H9 (cell line): ENCODE measurements around the gene SLC16A4. TPM values are rescaled to one million over a fixed set of nuclear protein-coding genes. Genes with fewer than 3 reads are reported as not detected.

Source experiments
- DNase-seq: peaks from one replicate; pipeline ENCODE4 v3.0.0-alpha.2; 2017
- H2AFZ ChIP-seq: one replicate; pipeline ENCODE4 v1.6.1; 2013; ENCODE audit warnings: mild to moderate bottlenecking, low read length, control low read depth, moderate library complexity
- H2AK5ac ChIP-seq: 2 replicates; pipeline ENCODE4 v1.6.1; 2013; ENCODE audit warnings: low read length, control low read depth, mixed read lengths; ENCODE audit not compliant: insufficient read length
- H2BK120ac ChIP-seq: one replicate; pipeline ENCODE4 v1.6.1; 2013; ENCODE audit warnings: low read depth, mild to moderate bottlenecking, low read length, control low read depth, inconsistent platforms; ENCODE audit not compliant: poor library complexity, severe bottlenecking
- H2BK12ac ChIP-seq: 2 replicates; pipeline ENCODE4 v1.6.1; 2013; ENCODE audit warnings: low read length, control low read depth, mixed read lengths, low read depth; ENCODE audit not compliant: insufficient read length
- H2BK15ac ChIP-seq: 2 replicates; pipeline ENCODE4 v1.6.1; 2013; ENCODE audit warnings: low read depth, low read length, control low read depth
- H2BK20ac ChIP-seq: one replicate; pipeline ENCODE4 v1.6.1; 2013; ENCODE audit warnings: low read depth, mild to moderate bottlenecking, low read length, control low read depth, inconsistent platforms; ENCODE audit not compliant: poor library complexity, severe bottlenecking
- H2BK5ac ChIP-seq: 2 replicates; pipeline ENCODE4 v1.6.1; 2013; ENCODE audit warnings: low read length, control low read depth, mixed read lengths; ENCODE audit not compliant: insufficient read length
- H3K14ac ChIP-seq: 2 replicates; pipeline ENCODE4 v1.6.1; 2013; ENCODE audit warnings: low read length, control low read depth; ENCODE audit not compliant: insufficient read depth
- H3K18ac ChIP-seq: 2 replicates; pipeline ENCODE4 v1.6.1; 2013; ENCODE audit warnings: low read depth, mild to moderate bottlenecking, mixed read lengths, low read length, control low read depth; ENCODE audit not compliant: insufficient read length
- H3K23ac ChIP-seq: 2 replicates; pipeline ENCODE4 v1.6.1; 2013; ENCODE audit warnings: low read length, control low read depth, mixed read lengths, low read depth; ENCODE audit not compliant: insufficient read length
- H3K23me2 ChIP-seq: 2 replicates; pipeline ENCODE4 v1.6.1; 2013; ENCODE audit warnings: low read depth, mild to moderate bottlenecking, mixed read lengths, low read length, control low read depth; ENCODE audit not compliant: insufficient read length, poor library complexity, severe bottlenecking
- H3K27ac ChIP-seq: 2 replicates; pipeline ENCODE4 v1.5.1; 2013; ENCODE audit warnings: low read length, control low read depth, mixed read lengths, low read depth; ENCODE audit not compliant: insufficient read length
- H3K27me3 ChIP-seq: 2 replicates; pipeline ENCODE4 v1.6.1; 2013; ENCODE audit warnings: low read length, control low read depth, inconsistent platforms; ENCODE audit not compliant: insufficient read depth
- H3K4ac ChIP-seq: 2 replicates; pipeline ENCODE4 v1.6.1; 2013; ENCODE audit warnings: low read depth, mild to moderate bottlenecking, control low read depth, inconsistent platforms, low read length, moderate library complexity
- H3K4me1 ChIP-seq: 2 replicates; pipeline ENCODE4 v1.6.1; 2013; ENCODE audit warnings: low read length, control low read depth, inconsistent platforms; ENCODE audit not compliant: insufficient read depth
- H3K4me2 ChIP-seq: 2 replicates; pipeline ENCODE4 v1.6.1; 2013; ENCODE audit warnings: low read length, control low read depth, mixed read lengths; ENCODE audit not compliant: insufficient read length, insufficient read depth
- H3K56ac ChIP-seq: 2 replicates; pipeline ENCODE4 v1.6.1; 2013; ENCODE audit warnings: low read depth, mild to moderate bottlenecking, mixed read lengths, low read length, control low read depth; ENCODE audit not compliant: insufficient read length
- H3K79me1 ChIP-seq: 2 replicates; pipeline ENCODE4 v1.6.1; 2013; ENCODE audit warnings: low read depth, mild to moderate bottlenecking, moderate library complexity, low read length, control low read depth, inconsistent platforms; ENCODE audit not compliant: insufficient read depth, poor library complexity, severe bottlenecking
- H3K79me2 ChIP-seq: 2 replicates; pipeline ENCODE4 v1.6.1; 2013; ENCODE audit warnings: low read length, control low read depth, inconsistent platforms; ENCODE audit not compliant: insufficient read depth
- H3K9ac ChIP-seq: 2 replicates; pipeline ENCODE4 v1.6.1; 2013; ENCODE audit warnings: low read length, control low read depth, mixed read lengths; ENCODE audit not compliant: insufficient read length; ENCODE audit errors: extremely low read depth
- H3K9me3 ChIP-seq: one replicate; pipeline ENCODE4 v1.6.1; 2013; ENCODE audit warnings: low read depth, low read length, inconsistent platforms; ENCODE audit not compliant: control insufficient read depth
- H3T11ph ChIP-seq: one replicate; pipeline ENCODE4 v1.6.1; 2013; ENCODE audit warnings: mild to moderate bottlenecking, low read length, control low read depth, inconsistent platforms
- H4K20me1 ChIP-seq: one replicate; pipeline ENCODE4 v1.6.1; 2013; ENCODE audit not compliant: control insufficient read depth, insufficient read length, insufficient read depth
- H4K5ac ChIP-seq: 2 replicates; pipeline ENCODE4 v1.6.1; 2013; ENCODE audit warnings: low read depth, mild to moderate bottlenecking, mixed read lengths, low read length, control low read depth; ENCODE audit not compliant: insufficient read length
- H4K8ac ChIP-seq: replicated peaks from 2 replicates; pipeline ENCODE4 v1.6.1; 2013; ENCODE audit warnings: low read length, control low read depth, mixed read lengths, low read depth; ENCODE audit not compliant: insufficient read length
- H4K91ac ChIP-seq: 2 replicates; pipeline ENCODE4 v1.6.1; 2013; ENCODE audit warnings: low read depth, mild to moderate bottlenecking, moderate library complexity, mixed read lengths, low read length, control low read depth; ENCODE audit not compliant: insufficient read length
- H3K27ac Mint-ChIP-seq, 3 experiments: 2 replicates in 2 of 3; 3 replicates in 1 of 3; pipeline ENCODE4 v1.8.0; 2020 to 2021; ENCODE audit warnings: mixed read lengths in 3 of 3, mild to moderate bottlenecking in 1 of 3, moderate library complexity in 1 of 3
- H3K27me3 Mint-ChIP-seq: 2 replicates; pipeline ENCODE4 v1.8.0; 2021; ENCODE audit warnings: low read depth, mild to moderate bottlenecking, moderate library complexity, mixed read lengths
- H3K36me3 Mint-ChIP-seq, 3 experiments: 2 replicates in 2 of 3; 3 replicates in 1 of 3; pipeline ENCODE4 v1.8.0; 2020 to 2021; ENCODE audit warnings: low read depth in 3 of 3, mixed read lengths in 3 of 3; ENCODE audit not compliant: insufficient read depth in 1 of 3
- H3K4me1 Mint-ChIP-seq, 2 experiments: 2 replicates each; pipeline ENCODE4 v1.8.0; 2020; ENCODE audit warnings: mixed read lengths in 2 of 2
- H3K4me3 Mint-ChIP-seq, 2 experiments: 2 replicates in 1 of 2; 3 replicates in 1 of 2; pipeline ENCODE4 v1.8.0; 2020 to 2021; ENCODE audit warnings: mild to moderate bottlenecking in 2 of 2, mixed read lengths in 2 of 2, moderate library complexity in 1 of 2
- H3K9me3 Mint-ChIP-seq, 2 experiments: 2 replicates in 1 of 2; 3 replicates in 1 of 2; pipeline ENCODE4 v1.8.0; 2020; ENCODE audit warnings: mild to moderate bottlenecking in 2 of 2, mixed read lengths in 2 of 2, moderate library complexity in 1 of 2
- WGBS: extraction: QIAGEN DNeasy Blood & Tissue Kit; methylation state at CpG from one replicate; pipeline ENCODE4 v1.1.7; 2013; ENCODE audit warnings: missing lambda C conversion rate, low lambda C conversion rate, mixed read lengths; ENCODE audit not compliant: insufficient read length; ENCODE audit errors: extremely low coverage; 5-methylcytosine and 5-hydroxymethylcytosine counted together
- total RNA-seq: library from RNA; stranded (reverse); gene quantifications from 2 replicates; pipeline ENCODE4 v1.2.1, GENCODE V29; 2021
- TF ChIP-seq, protein P1 (sequence below): fragments of 200-600 bp; sonication (generic); conservative IDR thresholded peaks from 3 replicates; pipeline ENCODE4 v1.8.0; 2021; ENCODE audit warnings: antibody characterized with exemption, mild to moderate bottlenecking

The SLC16A4 gene
- total RNA-seq, 1 experiment from 2014 or later: 0.17 TPM

DNA sequence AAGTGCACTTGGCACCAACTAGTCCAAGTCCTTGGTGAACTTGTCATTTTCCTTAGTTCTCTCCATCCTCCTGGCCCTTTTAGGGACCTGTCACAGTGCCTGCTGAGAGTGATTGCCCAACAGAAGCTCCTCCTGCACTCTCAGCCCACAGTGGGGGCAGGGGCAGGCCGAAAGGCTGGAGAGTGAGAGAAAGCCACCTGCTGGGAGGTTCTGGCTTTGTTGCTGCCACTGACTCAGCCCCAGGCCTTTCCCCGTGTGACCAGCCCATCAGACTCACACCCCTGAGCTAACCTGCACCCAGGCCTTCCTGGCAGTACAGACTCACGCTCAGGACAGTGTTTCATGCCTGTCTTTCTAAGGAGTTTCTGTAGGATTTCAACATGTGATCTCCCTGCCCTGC, 43.0 kb upstream of the SLC16A4 start:
- H2AFZ ChIP-seq: no peak overlapping the region
- H2BK20ac ChIP-seq: no peak overlapping the region
- H3K27me3 ChIP-seq: no peaks in the 10 kb centered on the region; the same call in 1 of the 2 replicates
- no peaks in the 10 kb centered on the region; the same call in 1 of the 2 replicates for H3K4me1 ChIP-seq
- H3K4me1 Mint-ChIP-seq: peaks cover 26 to 34% of the 10 kb centered on the region in 2 experiments
- no peaks in the 10 kb centered on the region for H4K20me1 ChIP-seq
- H2BK120ac ChIP-seq: no peak overlapping the region
- no peak overlapping the region for H3K4me2 ChIP-seq
- no peaks in the 10 kb centered on the region for H3K79me1 ChIP-seq
- DNase-seq: peak; percentile 79
- H4K91ac ChIP-seq: no peak overlapping the region
- no peak overlapping the region for H3K23ac ChIP-seq
- H3K4me3 Mint-ChIP-seq: no peak overlapping the region
- H3K27ac Mint-ChIP-seq: no peak overlapping the region
- no peak overlapping the region for H4K5ac ChIP-seq
- no peaks in the 10 kb centered on the region for H3K23me2 ChIP-seq
- H2AK5ac ChIP-seq: no peak overlapping the region
- H3K9ac ChIP-seq: no peak overlapping the region
- no peaks in the 10 kb centered on the region for H3K79me2 ChIP-seq
- peaks cover 22% of the 10 kb centered on the region for H3K27me3 Mint-ChIP-seq
- H3K56ac ChIP-seq: no peak overlapping the region
- H2BK15ac ChIP-seq: no peak overlapping the region
- H3K14ac ChIP-seq: no peak overlapping the region
- no CpG with 5 or more reads among the region's 3 CpGs for WGBS
- H3K9me3 Mint-ChIP-seq: no peaks in the 10 kb centered on the region
- H3K36me3 Mint-ChIP-seq: no peaks in the 10 kb centered on the region
- H2BK5ac ChIP-seq: no peak overlapping the region
- no peak overlapping the region for H4K8ac ChIP-seq
- no peak overlapping the region for H2BK12ac ChIP-seq
- H3K4ac ChIP-seq: no peak overlapping the region
- H3K18ac ChIP-seq: no peak overlapping the region
- no peak overlapping the region for H3K27ac ChIP-seq
- TF ChIP-seq, protein P1, sequence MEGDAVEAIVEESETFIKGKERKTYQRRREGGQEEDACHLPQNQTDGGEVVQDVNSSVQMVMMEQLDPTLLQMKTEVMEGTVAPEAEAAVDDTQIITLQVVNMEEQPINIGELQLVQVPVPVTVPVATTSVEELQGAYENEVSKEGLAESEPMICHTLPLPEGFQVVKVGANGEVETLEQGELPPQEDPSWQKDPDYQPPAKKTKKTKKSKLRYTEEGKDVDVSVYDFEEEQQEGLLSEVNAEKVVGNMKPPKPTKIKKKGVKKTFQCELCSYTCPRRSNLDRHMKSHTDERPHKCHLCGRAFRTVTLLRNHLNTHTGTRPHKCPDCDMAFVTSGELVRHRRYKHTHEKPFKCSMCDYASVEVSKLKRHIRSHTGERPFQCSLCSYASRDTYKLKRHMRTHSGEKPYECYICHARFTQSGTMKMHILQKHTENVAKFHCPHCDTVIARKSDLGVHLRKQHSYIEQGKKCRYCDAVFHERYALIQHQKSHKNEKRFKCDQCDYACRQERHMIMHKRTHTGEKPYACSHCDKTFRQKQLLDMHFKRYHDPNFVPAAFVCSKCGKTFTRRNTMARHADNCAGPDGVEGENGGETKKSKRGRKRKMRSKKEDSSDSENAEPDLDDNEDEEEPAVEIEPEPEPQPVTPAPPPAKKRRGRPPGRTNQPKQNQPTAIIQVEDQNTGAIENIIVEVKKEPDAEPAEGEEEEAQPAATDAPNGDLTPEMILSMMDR: no peak; the same call in 2 of the 3 replicates
- H3K9me3 ChIP-seq: no peaks in the 10 kb centered on the region
- H3T11ph ChIP-seq: no peak overlapping the region
